A549 (cell line): ENCODE results near the gene SLC2A14. TPM values are rescaled to one million over a fixed set of nuclear protein-coding genes. Genes with fewer than 3 reads are reported as not detected.
"Not testable (repeated sequence)": the region's sequence is repeated elsewhere in the genome, so short reads cannot be mapped to it uniquely, and the experiment has no call there.

Experiments used
- ATAC-seq, 2 experiments: fragments of 200-7000 bp in 1 of 2; fragments of >200 bp in 1 of 2; cut with Nextera tagmentation in 1 of 2; cut with Tn5 transposase in 1 of 2; 3 replicates each; pipeline versions ENCODE4 v1.8.0 to v1.9.1; 2018 to 2020; ENCODE audit warnings: mild to moderate bottlenecking in 1 of 2, moderate library complexity in 1 of 2
- CTCF ChIA-PET: fragments of 300-600 bp; sonication (Branson Sonifier 250); formaldehyde crosslinking; extraction: SDS; loops from one replicate; lab custom pipeline; 2021; ENCODE audit warnings: antibody characterized with exemption, inconsistent platforms; lab: Yijun Ruan, JAX
- POLR2A ChIA-PET: fragments of 350-600 bp; formaldehyde crosslinking; extraction: SDS; loops from one replicate; lab custom pipeline; 2021; ENCODE audit warnings: antibody characterized with exemption, inconsistent platforms; lab: Yijun Ruan, JAX
- DNase-seq, 2 experiments: peaks; one replicate each; pipeline versions ENCODE4 v3.0.0 to v3.0.0-alpha.2; 2011 to 2016; ENCODE audit warnings: low read depth in 1 of 2, low spot score in 1 of 2
- FAIRE-seq: peaks from 2 replicates; lab custom pipeline; 2011; peaks lifted over from hg19 to GRCh38; lab: Jason Lieb, UNC
- H3K27ac ChIP-seq, 2 experiments: fragments of >200 bp; sonication (Bioruptor Twin); formaldehyde crosslinking; 3 replicates each; pipeline ENCODE4 v1.5.1; 2016 to 2017
- H3K4me1 ChIP-seq: fragments of >200 bp; sonication (Bioruptor Twin); formaldehyde crosslinking; 3 replicates; pipeline ENCODE4 v1.6.1; 2016
- H3K4me2 ChIP-seq: fragments of >200 bp; sonication (Bioruptor Twin); formaldehyde crosslinking; 3 replicates; pipeline ENCODE4 v1.6.1; 2016
- H3K4me3 ChIP-seq: fragments of >200 bp; sonication (Bioruptor Twin); formaldehyde crosslinking; 3 replicates; pipeline ENCODE4 v1.5.1; 2016
- H3K9me3 ChIP-seq: fragments of >200 bp; sonication (Bioruptor Twin); formaldehyde crosslinking; 3 replicates; pipeline ENCODE4 v1.6.1; 2016
- CBX2 ChIP-seq: fragments of 200-600 bp; sonication (generic); IDR thresholded peaks from 2 replicates; pipeline ENCODE4 v1.6.1; 2016; ENCODE audit warnings: low read depth, mild to moderate bottlenecking, borderline replicate concordance
- CEBPB ChIP-seq, 2 experiments: fragments of >200 bp in 1 of 2; sonication (Bioruptor Twin) in 1 of 2; formaldehyde crosslinking in 1 of 2; IDR thresholded peaks; 2 replicates each; pipeline ENCODE4 v1.6.1; 2012 to 2016
- CHD2 ChIP-seq: fragments of 150-350 bp; IDR thresholded peaks from 2 replicates; pipeline ENCODE4 v1.6.1; 2014; ENCODE audit warnings: low read length; ENCODE audit not compliant: partially characterized antibody
- EHMT2 ChIP-seq: fragments of 200-600 bp; sonication (generic); IDR thresholded peaks from 2 replicates; pipeline ENCODE4 v1.6.1; 2016; ENCODE audit warnings: antibody characterized with exemption, low read depth, mild to moderate bottlenecking, moderate library complexity
- ESRRA ChIP-seq: fragments of 150-350 bp; IDR thresholded peaks from 2 replicates; pipeline ENCODE4 v1.6.1; 2014; ENCODE audit warnings: mild to moderate bottlenecking, low read length, borderline replicate concordance
- FOSB ChIP-seq: fragments of 250-450 bp; sonication (Bioruptor Pico); IDR thresholded peaks from 2 replicates; pipeline ENCODE4 v1.5.0; 2020; ENCODE audit warnings: mild to moderate bottlenecking, moderate library complexity
- FOSL2 ChIP-seq, 2 experiments: fragments of 450-650 bp in 1 of 2; fragments of >200 bp in 1 of 2; sonication (Bioruptor Twin) in 1 of 2; formaldehyde crosslinking; IDR thresholded peaks; 2 replicates each; pipeline versions ENCODE4 v1.5.0 to v1.6.1; 2016 to 2020; ENCODE audit warnings: mild to moderate bottlenecking in 1 of 2, moderate library complexity in 1 of 2
- HOXA7 ChIP-seq: fragments of 250-450 bp; sonication (Bioruptor Pico); IDR thresholded peaks from 2 replicates; pipeline ENCODE4 v1.5.0; 2020; ENCODE audit warnings: mild to moderate bottlenecking, moderate library complexity
- HOXB13 ChIP-seq: fragments of 250-450 bp; sonication (Bioruptor Pico); IDR thresholded peaks from 2 replicates; pipeline ENCODE4 v1.5.0; 2020; ENCODE audit warnings: low read depth, mild to moderate bottlenecking, moderate library complexity
- HOXB5 ChIP-seq: fragments of 250-450 bp; sonication (Bioruptor Pico); IDR thresholded peaks from 2 replicates; pipeline ENCODE4 v1.5.0; 2020; ENCODE audit warnings: mild to moderate bottlenecking, moderate library complexity
- JUN ChIP-seq, 2 experiments: fragments of >200 bp; sonication (Bioruptor Twin); formaldehyde crosslinking; IDR thresholded peaks; 2 replicates in 1 of 2; 3 replicates in 1 of 2; pipeline ENCODE4 v1.6.1; 2016 to 2017
- JUNB ChIP-seq: fragments of >200 bp; sonication (Bioruptor Twin); formaldehyde crosslinking; IDR thresholded peaks from 2 replicates; pipeline ENCODE4 v1.6.1; 2016
- KDM5A ChIP-seq: fragments of 200-600 bp; sonication (generic); IDR thresholded peaks from 2 replicates; pipeline ENCODE4 v1.6.1; 2016; ENCODE audit warnings: antibody characterized with exemption, mild to moderate bottlenecking
- NR3C1 ChIP-seq: fragments of >200 bp; sonication (Bioruptor Twin); formaldehyde crosslinking; IDR thresholded peaks from 3 replicates; pipeline ENCODE4 v1.6.1; 2017
- POLR2A ChIP-seq: IDR thresholded peaks from 2 replicates; pipeline ENCODE4 v1.6.1; 2012; ENCODE audit warnings: mild to moderate bottlenecking, low read length
- POLR2AphosphoS2 ChIP-seq: conservative IDR thresholded peaks from 2 replicates; pipeline ENCODE4 v1.6.1; 2012; ENCODE audit warnings: low read length, improper control_type of control experiment, inconsistent platforms
- RAD21 ChIP-seq, 2 experiments: fragments of >200 bp in 1 of 2; sonication (Bioruptor Twin) in 1 of 2; formaldehyde crosslinking in 1 of 2; IDR thresholded peaks in 1 of 2; conservative IDR thresholded peaks in 1 of 2; 2 replicates in 1 of 2; 3 replicates in 1 of 2; pipeline ENCODE4 v1.6.1; 2012 to 2018; ENCODE audit warnings: inconsistent platforms in 1 of 2
- RARB ChIP-seq: fragments of 250-450 bp; sonication (Bioruptor Pico); IDR thresholded peaks from 2 replicates; pipeline ENCODE4 v1.8.0; 2021; ENCODE audit warnings: mild to moderate bottlenecking, moderate library complexity
- RFX5 ChIP-seq: fragments of 450-650 bp; IDR thresholded peaks from 2 replicates; pipeline ENCODE4 v1.7.1; 2014; ENCODE audit warnings: antibody characterized with exemption, mild to moderate bottlenecking, moderate library complexity
- SMC3 ChIP-seq: fragments of >200 bp; sonication (Bioruptor Twin); formaldehyde crosslinking; IDR thresholded peaks from 3 replicates; pipeline ENCODE4 v1.6.1; 2018; ENCODE audit warnings: inconsistent platforms
- ZC3H11A ChIP-seq: fragments of 450-650 bp; IDR thresholded peaks from 2 replicates; pipeline ENCODE4 v1.6.1; 2014; ENCODE audit warnings: antibody characterized with exemption, mild to moderate bottlenecking
- ZFP36 ChIP-seq: fragments of 450-650 bp; IDR thresholded peaks from 2 replicates; pipeline ENCODE4 v1.6.1; 2014; ENCODE audit warnings: borderline replicate concordance; ENCODE audit not compliant: partially characterized antibody
- ZNF302 ChIP-seq: fragments of 250-450 bp; sonication (Bioruptor Pico); IDR thresholded peaks from 2 replicates; pipeline ENCODE4 v1.9.0; 2021; ENCODE audit warnings: inconsistent platforms, mild to moderate bottlenecking, moderate library complexity
- WGBS: methylation state at CpG from one replicate; pipeline ENCODE4 v1.1.6; 2017; ENCODE audit errors: missing lambda C conversion rate; 5-methylcytosine and 5-hydroxymethylcytosine counted together
- polyA plus RNA-seq, 4 experiments: library from polyadenylated mRNA; depleted of rRNA in 3 of 4; stranded (reverse); fragments of >200 nt; fragmentation: RNase III in 1 of 4; extraction: RNeasy Plus Mini Kit Qiagen cat#74134 plus additional on column Dnase treatment in 1 of 4; gene quantifications; 2 replicates in 3 of 4; 3 replicates in 1 of 4; pipeline ENCODE4 v1.2.3, GENCODE V29; 2011 to 2017
- TF ChIP-seq, protein P1 (sequence below): fragments of 250-450 bp; sonication (Bioruptor Pico); IDR thresholded peaks from 2 replicates; pipeline ENCODE4 v1.5.0; 2021; ENCODE audit warnings: mild to moderate bottlenecking, moderate library complexity, borderline replicate concordance
- TF ChIP-seq, protein P2 (sequence below): fragments of 450-650 bp; IDR thresholded peaks from 2 replicates; pipeline ENCODE4 v1.6.1; 2014; ENCODE audit warnings: antibody characterized with exemption
- TF ChIP-seq, protein P3 (sequence below): IDR thresholded peaks from 2 replicates; pipeline ENCODE4 v1.6.1; 2012; ENCODE audit warnings: low read depth, borderline replicate concordance
- TF ChIP-seq, protein P4 (sequence below): fragments of >200 bp; sonication (Bioruptor Twin); formaldehyde crosslinking; IDR thresholded peaks from 3 replicates; pipeline ENCODE4 v1.5.1; 2016
- TF ChIP-seq, protein P5 (sequence below): fragments of 250-450 bp; sonication (Bioruptor Pico); IDR thresholded peaks from 2 replicates; pipeline ENCODE4 v1.5.0; 2020; ENCODE audit warnings: low read depth, mild to moderate bottlenecking, moderate library complexity

The SLC2A14 gene
- polyA plus RNA-seq, 2 of the 4 experiments (the other 2 are of a cell fraction) = 0.25 to 0.68 TPM

DNA sequence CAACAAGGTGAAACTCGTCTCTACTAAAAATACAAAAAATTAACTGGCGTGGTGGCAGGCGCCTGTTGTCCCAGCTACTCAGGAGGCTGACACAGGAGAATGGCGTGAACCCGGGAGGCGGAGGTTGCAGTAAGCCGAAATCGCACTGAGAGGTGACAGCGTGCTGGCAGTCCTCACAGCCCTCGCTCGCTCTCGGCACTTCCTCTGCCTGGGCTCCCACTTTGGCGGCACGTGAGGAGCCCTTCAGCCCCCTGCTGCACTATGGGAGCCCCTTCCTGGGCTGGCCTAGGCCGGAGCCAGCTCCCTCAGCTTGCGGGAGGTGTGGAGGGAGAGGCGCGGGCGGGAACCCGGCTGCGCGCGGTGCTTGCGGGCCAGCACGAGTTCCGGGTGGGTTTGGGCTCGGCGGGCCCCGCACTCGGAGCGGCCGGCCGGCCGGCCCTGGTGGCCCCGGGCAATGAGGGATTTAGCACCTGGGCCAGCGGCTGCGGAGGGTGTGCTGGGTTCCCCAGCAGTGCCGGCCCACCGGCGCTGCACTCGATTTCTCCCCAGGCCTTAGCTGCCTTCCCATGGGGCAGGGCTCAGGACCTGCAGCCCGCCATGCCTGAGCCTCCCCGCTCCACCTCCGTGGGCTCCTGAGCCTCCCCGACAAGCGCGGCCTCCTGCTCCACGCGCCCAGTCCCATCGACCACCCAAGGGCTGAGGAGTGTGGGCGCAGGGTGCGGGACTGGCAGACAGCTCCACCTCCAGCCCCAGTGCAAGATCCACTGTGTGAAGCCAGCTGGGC lies 8.4 kb upstream of the SLC2A14 start:
- CTCF ChIA-PET = interaction anchor here (0.7 to 1.6 kb wide), 5 partner anchors 10 to 977 kb away, joined by 3 to 4 read pairs (median 3); no protein-coding TSS in a partner anchor
- H3K4me1 ChIP-seq = peaks cover 17% of the 10 kb centered on the region; the same call in 2 of the 3 replicates
- FAIRE-seq, H3K9me3 ChIP-seq, H3K4me3 ChIP-seq, POLR2A ChIA-PET, DNase-seq, ATAC-seq, H3K4me2 ChIP-seq, H3K27ac ChIP-seq: not testable (repeated sequence)
- 95% methylated on average over 35 of the region's 52 CpGs for WGBS

DNA sequence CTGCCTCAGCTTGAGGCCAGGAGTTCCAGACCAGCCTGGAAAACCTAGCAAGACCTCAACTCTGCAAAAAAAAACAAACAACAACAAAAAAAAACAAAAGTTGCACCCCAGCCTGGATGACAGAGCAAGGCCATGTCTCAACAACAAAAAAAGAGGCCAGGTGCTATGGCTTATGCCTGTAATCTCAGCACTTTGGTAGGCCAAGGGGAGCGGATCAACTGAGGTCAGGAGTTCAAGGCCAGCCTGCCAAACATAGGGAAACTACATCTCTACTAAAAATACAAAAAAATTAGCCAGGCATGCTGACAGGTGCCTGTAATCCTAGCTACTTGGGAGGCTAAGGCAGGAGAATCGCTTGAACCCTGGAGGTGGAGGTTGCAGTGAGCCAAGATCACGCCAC lies 6.5 kb upstream of the SLC2A14 start:
- POLR2A ChIA-PET = no interaction called here
- CTCF ChIA-PET = interaction anchor here (1.4 kb wide), 1 partner anchor 54 kb away, joined by 5 read pairs; no protein-coding TSS in a partner anchor
- Histone ChIP-seq H3K27ac (no peak overlapping the region), H3K4me2 (no peak overlapping the region), H3K4me3 (no peak overlapping the region), H3K4me1 (no peaks in the 10 kb centered on the region), H3K9me3 (no peaks in the 10 kb centered on the region)
- no peak for TF ChIP-seq JUN (IDR thresholded peaks at IDR 0.05)
- TF ChIP-seq POLR2A = no peak
- TF ChIP-seq ESRRA = no peak
- no peak for TF ChIP-seq RFX5
- TF ChIP-seq CEBPB (IDR thresholded peaks at IDR 0.05) = no peak
- TF ChIP-seq ZNF302 (CRISPR knock-in tag) = no peak
- no peak for TF ChIP-seq FOSB (CRISPR knock-in tag)
- TF ChIP-seq CHD2 = no peak
- TF ChIP-seq FOSL2 (IDR thresholded peaks at IDR 0.05) = no peak
- TF ChIP-seq FOSL2 (CRISPR knock-in tag; IDR thresholded peaks at IDR 0.05) = no peak
- no peak for TF ChIP-seq EHMT2
- TF ChIP-seq, protein P1, sequence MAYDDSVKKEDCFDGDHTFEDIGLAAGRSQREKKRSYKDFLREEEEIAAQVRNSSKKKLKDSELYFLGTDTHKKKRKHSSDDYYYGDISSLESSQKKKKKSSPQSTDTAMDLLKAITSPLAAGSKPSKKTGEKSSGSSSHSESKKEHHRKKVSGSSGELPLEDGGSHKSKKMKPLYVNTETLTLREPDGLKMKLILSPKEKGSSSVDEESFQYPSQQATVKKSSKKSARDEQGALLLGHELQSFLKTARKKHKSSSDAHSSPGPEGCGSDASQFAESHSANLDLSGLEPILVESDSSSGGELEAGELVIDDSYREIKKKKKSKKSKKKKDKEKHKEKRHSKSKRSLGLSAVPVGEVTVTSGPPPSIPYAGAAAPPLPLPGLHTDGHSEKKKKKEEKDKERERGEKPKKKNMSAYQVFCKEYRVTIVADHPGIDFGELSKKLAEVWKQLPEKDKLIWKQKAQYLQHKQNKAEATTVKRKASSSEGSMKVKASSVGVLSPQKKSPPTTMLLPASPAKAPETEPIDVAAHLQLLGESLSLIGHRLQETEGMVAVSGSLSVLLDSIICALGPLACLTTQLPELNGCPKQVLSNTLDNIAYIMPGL (CRISPR knock-in tag) = no peak
- no peak for TF ChIP-seq CBX2
- TF ChIP-seq KDM5A = no peak
- no peak for TF ChIP-seq JUNB
- no peak for TF ChIP-seq NR3C1
- TF ChIP-seq, protein P2, sequence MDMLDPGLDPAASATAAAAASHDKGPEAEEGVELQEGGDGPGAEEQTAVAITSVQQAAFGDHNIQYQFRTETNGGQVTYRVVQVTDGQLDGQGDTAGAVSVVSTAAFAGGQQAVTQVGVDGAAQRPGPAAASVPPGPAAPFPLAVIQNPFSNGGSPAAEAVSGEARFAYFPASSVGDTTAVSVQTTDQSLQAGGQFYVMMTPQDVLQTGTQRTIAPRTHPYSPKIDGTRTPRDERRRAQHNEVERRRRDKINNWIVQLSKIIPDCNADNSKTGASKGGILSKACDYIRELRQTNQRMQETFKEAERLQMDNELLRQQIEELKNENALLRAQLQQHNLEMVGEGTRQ = no peak
- WGBS = 84% methylated on average over 3 of the region's 3 CpGs
- no peak for ATAC-seq
- DNase-seq = no peak
- no peak for FAIRE-seq

DNA sequence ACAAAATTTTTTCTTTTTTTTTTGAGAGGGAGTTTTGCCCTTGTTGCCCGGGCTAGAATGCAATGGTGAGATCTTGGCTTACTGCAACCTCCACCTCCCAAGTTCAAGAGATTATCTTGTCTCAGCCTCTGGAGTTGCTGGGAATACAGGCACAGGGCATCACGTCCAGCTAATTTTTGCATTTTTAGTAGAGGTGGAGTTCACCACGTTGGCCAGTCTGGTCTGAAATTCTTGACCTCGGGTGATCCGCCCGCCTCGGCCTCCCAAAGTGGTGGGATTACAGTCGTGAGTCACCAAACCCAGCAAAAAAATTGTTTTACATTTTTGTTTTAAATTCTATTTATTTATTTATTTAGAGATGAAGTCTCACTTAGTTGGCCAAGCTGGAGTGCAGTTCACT lies 4.7 kb upstream of the SLC2A14 start:
- ATAC-seq = no peak
- no peak for DNase-seq
- no peak overlapping the region for H3K4me3 ChIP-seq
- no peak overlapping the region for H3K27ac ChIP-seq
- no peak overlapping the region for H3K4me2 ChIP-seq
- no peaks in the 10 kb centered on the region for H3K9me3 ChIP-seq
- WGBS = 81% methylated on average over 8 of the region's 8 CpGs
- POLR2A ChIA-PET = no interaction called here
- FAIRE-seq = no peak
- CTCF ChIA-PET = interaction anchor here (0.9 to 3.2 kb wide), 5 partner anchors 15 to 117 kb away, joined by 3 to 9 read pairs (median 3); no protein-coding TSS in a partner anchor
- H3K4me1 ChIP-seq = no peaks in the 10 kb centered on the region
- TF ChIP-seq RAD21 (conservative IDR thresholded peaks at IDR 0.05 in 1 of 2, IDR thresholded peaks at IDR 0.05 in 1 of 2) = no peak
- TF ChIP-seq, protein P3, sequence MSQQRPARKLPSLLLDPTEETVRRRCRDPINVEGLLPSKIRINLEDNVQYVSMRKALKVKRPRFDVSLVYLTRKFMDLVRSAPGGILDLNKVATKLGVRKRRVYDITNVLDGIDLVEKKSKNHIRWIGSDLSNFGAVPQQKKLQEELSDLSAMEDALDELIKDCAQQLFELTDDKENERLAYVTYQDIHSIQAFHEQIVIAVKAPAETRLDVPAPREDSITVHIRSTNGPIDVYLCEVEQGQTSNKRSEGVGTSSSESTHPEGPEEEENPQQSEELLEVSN = no peak
- TF ChIP-seq POLR2AphosphoS2 = no peak
- no peak for TF ChIP-seq NR3C1
- TF ChIP-seq ZFP36 = no peak
- no peak for TF ChIP-seq SMC3
- TF ChIP-seq, protein P4, sequence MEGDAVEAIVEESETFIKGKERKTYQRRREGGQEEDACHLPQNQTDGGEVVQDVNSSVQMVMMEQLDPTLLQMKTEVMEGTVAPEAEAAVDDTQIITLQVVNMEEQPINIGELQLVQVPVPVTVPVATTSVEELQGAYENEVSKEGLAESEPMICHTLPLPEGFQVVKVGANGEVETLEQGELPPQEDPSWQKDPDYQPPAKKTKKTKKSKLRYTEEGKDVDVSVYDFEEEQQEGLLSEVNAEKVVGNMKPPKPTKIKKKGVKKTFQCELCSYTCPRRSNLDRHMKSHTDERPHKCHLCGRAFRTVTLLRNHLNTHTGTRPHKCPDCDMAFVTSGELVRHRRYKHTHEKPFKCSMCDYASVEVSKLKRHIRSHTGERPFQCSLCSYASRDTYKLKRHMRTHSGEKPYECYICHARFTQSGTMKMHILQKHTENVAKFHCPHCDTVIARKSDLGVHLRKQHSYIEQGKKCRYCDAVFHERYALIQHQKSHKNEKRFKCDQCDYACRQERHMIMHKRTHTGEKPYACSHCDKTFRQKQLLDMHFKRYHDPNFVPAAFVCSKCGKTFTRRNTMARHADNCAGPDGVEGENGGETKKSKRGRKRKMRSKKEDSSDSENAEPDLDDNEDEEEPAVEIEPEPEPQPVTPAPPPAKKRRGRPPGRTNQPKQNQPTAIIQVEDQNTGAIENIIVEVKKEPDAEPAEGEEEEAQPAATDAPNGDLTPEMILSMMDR = no peak
- no peak for TF ChIP-seq ZC3H11A
- no peak for TF ChIP-seq FOSB (CRISPR knock-in tag)
- TF ChIP-seq HOXA7 (CRISPR knock-in tag) = no peak
- no peak for TF ChIP-seq HOXB5 (CRISPR knock-in tag)
- no peak for TF ChIP-seq FOSL2 (IDR thresholded peaks at IDR 0.05)
- no peak for TF ChIP-seq FOSL2 (CRISPR knock-in tag; IDR thresholded peaks at IDR 0.05)
- no peak for TF ChIP-seq RARB (CRISPR knock-in tag)
- TF ChIP-seq, protein P5, sequence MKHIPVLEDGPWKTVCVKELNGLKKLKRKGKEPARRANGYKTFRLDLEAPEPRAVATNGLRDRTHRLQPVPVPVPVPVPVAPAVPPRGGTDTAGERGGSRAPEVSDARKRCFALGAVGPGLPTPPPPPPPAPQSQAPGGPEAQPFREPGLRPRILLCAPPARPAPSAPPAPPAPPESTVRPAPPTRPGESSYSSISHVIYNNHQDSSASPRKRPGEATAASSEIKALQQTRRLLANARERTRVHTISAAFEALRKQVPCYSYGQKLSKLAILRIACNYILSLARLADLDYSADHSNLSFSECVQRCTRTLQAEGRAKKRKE (CRISPR knock-in tag) = no peak
- TF ChIP-seq HOXB13 (CRISPR knock-in tag) = no peak
